Measurements from ENCODE around the gene LBX2. TPM values are rescaled to one million over a fixed set of nuclear protein-coding genes. Genes with fewer than 3 reads are reported as not detected.
A peak's percentile ranks its signal among the peaks of the same experiment; 100 is the strongest.

Gene LBX2
- total RNA-seq, 4 donors from 2014 or later: 0.59 TPM; not detected in 3

- in situ Hi-C loops (cut with MboI; ENCODE audit: low sequenced_read_pairs in 4 of 4) (no loop called here), intact Hi-C loops (cut with DNase I; ENCODE audit: low total_unique reads) (no loop called here)
- Histone ChIP-seq H3K27me3 (peaks cover 35 to 59% (median 37%) of the 10 kb centered on the region in 3 donors), H3K36me3 (peaks cover 0 to 18% of the 10 kb centered on the region in 2 donors), H3K27ac (peak overlapping the region; percentile 72 to 86 (median 79)), H3K9me3 (no peaks in the 10 kb centered on the region), H3K4me1 (peaks cover 33 to 50% of the 10 kb centered on the region in 2 donors), H3K4me3 (peak overlapping the region; percentile 56 to 65 (median 60))
- TF ChIP-seq CTCF (IDR thresholded peaks at IDR 0.05 in 4 of 5, conservative IDR thresholded peaks at IDR 0.05 in 1 of 5): no peak
- TF ChIP-seq POLR2A (IDR thresholded peaks at IDR 0.05): peak in 1 of 2 donors; percentile 30
- DNase-seq (no peak), ATAC-seq (no peak)
Measured at GRCh38 chr2:74503506-74504475, 4.4 kb upstream of the LBX2 start.

- TF ChIP-seq POLR2A (IDR thresholded peaks at IDR 0.05) (peak; percentile 33 to 62), CTCF (IDR thresholded peaks at IDR 0.05 in 4 of 5, conservative IDR thresholded peaks at IDR 0.05 in 1 of 5) (peak in 2 of 5 experiments; percentile 7 to 20)
- DNase-seq: peak; percentile 71 to 75
- H3K4me1 ChIP-seq: peaks cover 36 to 54% of the 10 kb centered on the region in 2 donors
- H3K27ac ChIP-seq: peak overlapping the region; percentile 72 to 86 (median 79)
- ATAC-seq: no peak
- H3K9me3 ChIP-seq: no peaks in the 10 kb centered on the region
- intact Hi-C loops (cut with DNase I; ENCODE audit: low total_unique reads): no loop called here
- H3K27me3 ChIP-seq: peaks cover 38 to 68% (median 46%) of the 10 kb centered on the region in 3 donors
- in situ Hi-C loops (cut with MboI; ENCODE audit: low sequenced_read_pairs in 4 of 4): no loop called here
- H3K36me3 ChIP-seq: peaks cover 0 to 18% of the 10 kb centered on the region in 2 donors
- peak overlapping the region; percentile 56 to 65 (median 60) for H3K4me3 ChIP-seq
Measured at GRCh38 chr2:74502720-74503505, 3.5 kb upstream of the LBX2 start.

- Histone ChIP-seq H3K36me3 (peaks cover 0 to 18% of the 10 kb centered on the region in 2 donors), H3K27me3 (peaks cover 44 to 74% (median 52%) of the 10 kb centered on the region in 3 donors), H3K9me3 (no peaks in the 10 kb centered on the region), H3K4me3 (peak overlapping the region; percentile 56 to 65 (median 60)), H3K27ac (peak overlapping the region in 3 of 4 donors; percentile 79 to 86 (median 79)), H3K4me1 (peaks cover 40 to 58% of the 10 kb centered on the region in 2 donors)
- in situ Hi-C loops (cut with MboI; ENCODE audit: low sequenced_read_pairs in 4 of 4) (no loop called here), intact Hi-C loops (cut with DNase I; ENCODE audit: low total_unique reads) (no loop called here)
- DNase-seq (no peak), ATAC-seq (no peak)
- TF ChIP-seq POLR2A (IDR thresholded peaks at IDR 0.05) (no peak), CTCF (IDR thresholded peaks at IDR 0.05 in 4 of 5, conservative IDR thresholded peaks at IDR 0.05 in 1 of 5) (no peak)
Measured at GRCh38 chr2:74502147-74502719, 2.8 kb upstream of the LBX2 start.

- DNase-seq: no peak
- peaks cover 36 to 51% of the 10 kb centered on the region in 2 donors for H3K4me1 ChIP-seq
- intact Hi-C loops (cut with DNase I; ENCODE audit: low total_unique reads) (no loop called here), in situ Hi-C loops (cut with MboI; ENCODE audit: low sequenced_read_pairs in 4 of 4) (no loop called here)
- no peaks in the 10 kb centered on the region for H3K9me3 ChIP-seq
- no peak for ATAC-seq
- H3K36me3 ChIP-seq: peaks cover 0 to 18% of the 10 kb centered on the region in 2 donors
- H3K27ac ChIP-seq: no peak overlapping the region
- no peak for TF ChIP-seq CTCF (IDR thresholded peaks at IDR 0.05 in 4 of 5, conservative IDR thresholded peaks at IDR 0.05 in 1 of 5)
- no peak for TF ChIP-seq POLR2A (IDR thresholded peaks at IDR 0.05)
- no peak overlapping the region for H3K4me3 ChIP-seq
- peaks cover 44 to 78% (median 57%) of the 10 kb centered on the region in 3 donors for H3K27me3 ChIP-seq
Measured at GRCh38 chr2:74501335-74502071, 2.1 kb upstream of the LBX2 start.
